DND-41 (cell line): ENCODE results near the gene NBR1.

Source experiments
- ATAC-seq: fragments of 200-7000 bp; cut with Tn5 transposase; 3 replicates; pipeline ENCODE4 v1.9.1; 2021; ENCODE audit warnings: low read depth; ENCODE audit not compliant: insufficient read depth
- DNase-seq: peaks from one replicate; pipeline ENCODE4 v3.0.0-alpha.2; 2020
- H2AFZ ChIP-seq: 2 replicates; pipeline ENCODE4 v1.6.0; 2012; ENCODE audit warnings: low read depth, low read length
- H3K27ac ChIP-seq: 2 replicates; pipeline ENCODE4 v1.5.1; 2012; ENCODE audit warnings: low read length, inconsistent platforms
- H3K27me3 ChIP-seq: fragments of 200-600 bp; sonication (generic); 2 replicates; pipeline ENCODE4 v1.6.0; 2012; ENCODE audit warnings: low read length, mild to moderate bottlenecking, inconsistent platforms; ENCODE audit not compliant: insufficient read depth, poor library complexity
- H3K36me3 ChIP-seq: 2 replicates; pipeline ENCODE4 v1.5.1; 2012; ENCODE audit warnings: low read length, inconsistent platforms; ENCODE audit not compliant: insufficient read depth
- H3K4me1 ChIP-seq: 2 replicates; pipeline ENCODE4 v1.5.1; 2012; ENCODE audit warnings: mild to moderate bottlenecking, low read length; ENCODE audit not compliant: insufficient read depth
- H3K4me2 ChIP-seq: 2 replicates; pipeline ENCODE4 v1.6.0; 2012; ENCODE audit warnings: mild to moderate bottlenecking, moderate library complexity, low read length, inconsistent platforms; ENCODE audit not compliant: insufficient read depth
- H3K4me3 ChIP-seq, 2 experiments: fragments of 200-600 bp in 1 of 2; shearing (Covaris generic) in 1 of 2; 2 replicates each; pipeline ENCODE4 v1.5.1; 2012 to 2016; ENCODE audit warnings: inconsistent platforms in 2 of 2, low read length in 2 of 2, mild to moderate bottlenecking in 2 of 2, low read depth in 1 of 2, moderate library complexity in 1 of 2
- H3K79me2 ChIP-seq: 2 replicates; pipeline ENCODE4 v1.6.0; 2012; ENCODE audit warnings: low read length, inconsistent platforms; ENCODE audit not compliant: insufficient read depth
- H3K9ac ChIP-seq: 2 replicates; pipeline ENCODE4 v1.6.0; 2012; ENCODE audit warnings: low read depth, mild to moderate bottlenecking, inconsistent platforms, low read length, moderate library complexity
- H3K9me3 ChIP-seq: 2 replicates; pipeline ENCODE4 v1.5.1; 2012; ENCODE audit warnings: low read length, moderate library complexity, mild to moderate bottlenecking, inconsistent platforms; ENCODE audit not compliant: insufficient read depth, severe bottlenecking
- H4K20me1 ChIP-seq: 2 replicates; pipeline ENCODE4 v1.6.0; 2012; ENCODE audit warnings: low read length; ENCODE audit not compliant: insufficient read depth
- EZH2 ChIP-seq: IDR thresholded peaks from 3 replicates; pipeline ENCODE4 v1.6.1; 2012; ENCODE audit warnings: borderline replicate concordance, low read depth, mild to moderate bottlenecking, moderate library complexity, low read length, inconsistent platforms; ENCODE audit not compliant: severe bottlenecking
- TF ChIP-seq, protein P1 (sequence below): IDR thresholded peaks from 2 replicates; pipeline ENCODE4 v1.5.1; 2012; ENCODE audit warnings: borderline replicate concordance, low read length, moderate library complexity, mild to moderate bottlenecking; ENCODE audit not compliant: poor library complexity, severe bottlenecking; ENCODE audit errors: extremely low read depth

The NBR1 gene

GRCh38 chr17:43215341-43215740 is 44.3 kb downstream of the NBR1 start:
- Histone ChIP-seq H3K4me1 (peaks cover 30% of the 10 kb centered on the region), H3K4me2 (no peak overlapping the region), H3K36me3 (peaks cover 17% of the 10 kb centered on the region), H4K20me1 (no peaks in the 10 kb centered on the region), H3K79me2 (peaks cover 7% of the 10 kb centered on the region), H3K27me3 (no peaks in the 10 kb centered on the region), H3K9ac (no peak overlapping the region), H3K4me3 (no peak overlapping the region), H2AFZ (no peak overlapping the region), H3K27ac (no peak overlapping the region), H3K9me3 (no peaks in the 10 kb centered on the region)
- ATAC-seq, result no peak
- no peak for DNase-seq
- TF ChIP-seq EZH2, result no peak
- TF ChIP-seq, protein P1, sequence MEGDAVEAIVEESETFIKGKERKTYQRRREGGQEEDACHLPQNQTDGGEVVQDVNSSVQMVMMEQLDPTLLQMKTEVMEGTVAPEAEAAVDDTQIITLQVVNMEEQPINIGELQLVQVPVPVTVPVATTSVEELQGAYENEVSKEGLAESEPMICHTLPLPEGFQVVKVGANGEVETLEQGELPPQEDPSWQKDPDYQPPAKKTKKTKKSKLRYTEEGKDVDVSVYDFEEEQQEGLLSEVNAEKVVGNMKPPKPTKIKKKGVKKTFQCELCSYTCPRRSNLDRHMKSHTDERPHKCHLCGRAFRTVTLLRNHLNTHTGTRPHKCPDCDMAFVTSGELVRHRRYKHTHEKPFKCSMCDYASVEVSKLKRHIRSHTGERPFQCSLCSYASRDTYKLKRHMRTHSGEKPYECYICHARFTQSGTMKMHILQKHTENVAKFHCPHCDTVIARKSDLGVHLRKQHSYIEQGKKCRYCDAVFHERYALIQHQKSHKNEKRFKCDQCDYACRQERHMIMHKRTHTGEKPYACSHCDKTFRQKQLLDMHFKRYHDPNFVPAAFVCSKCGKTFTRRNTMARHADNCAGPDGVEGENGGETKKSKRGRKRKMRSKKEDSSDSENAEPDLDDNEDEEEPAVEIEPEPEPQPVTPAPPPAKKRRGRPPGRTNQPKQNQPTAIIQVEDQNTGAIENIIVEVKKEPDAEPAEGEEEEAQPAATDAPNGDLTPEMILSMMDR, result no peak

DNA sequence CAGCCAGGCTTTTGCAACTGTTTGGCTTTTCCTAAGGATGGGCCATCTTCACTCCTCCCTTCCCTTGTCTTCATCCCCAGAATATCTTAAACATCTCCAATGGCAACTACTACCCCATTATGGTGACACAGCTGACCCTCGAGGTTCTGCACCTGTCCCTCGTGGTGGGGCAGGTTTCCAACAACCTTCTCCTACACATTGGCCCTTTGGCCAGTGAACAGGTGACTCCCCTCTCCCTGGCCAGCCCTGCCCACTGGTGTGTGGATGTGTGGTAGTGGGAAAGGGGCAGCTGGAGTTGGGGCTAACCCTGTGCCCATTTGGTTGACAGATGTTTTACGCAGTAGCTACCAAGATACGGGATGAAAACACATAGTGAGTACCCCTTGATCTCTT is 45.4 kb downstream of the NBR1 start:
- Histone ChIP-seq H3K9me3 (no peaks in the 10 kb centered on the region), H3K36me3 (peaks cover 17% of the 10 kb centered on the region)
- TF ChIP-seq, protein P1, result no peak
- no peak for TF ChIP-seq EZH2

DNA sequence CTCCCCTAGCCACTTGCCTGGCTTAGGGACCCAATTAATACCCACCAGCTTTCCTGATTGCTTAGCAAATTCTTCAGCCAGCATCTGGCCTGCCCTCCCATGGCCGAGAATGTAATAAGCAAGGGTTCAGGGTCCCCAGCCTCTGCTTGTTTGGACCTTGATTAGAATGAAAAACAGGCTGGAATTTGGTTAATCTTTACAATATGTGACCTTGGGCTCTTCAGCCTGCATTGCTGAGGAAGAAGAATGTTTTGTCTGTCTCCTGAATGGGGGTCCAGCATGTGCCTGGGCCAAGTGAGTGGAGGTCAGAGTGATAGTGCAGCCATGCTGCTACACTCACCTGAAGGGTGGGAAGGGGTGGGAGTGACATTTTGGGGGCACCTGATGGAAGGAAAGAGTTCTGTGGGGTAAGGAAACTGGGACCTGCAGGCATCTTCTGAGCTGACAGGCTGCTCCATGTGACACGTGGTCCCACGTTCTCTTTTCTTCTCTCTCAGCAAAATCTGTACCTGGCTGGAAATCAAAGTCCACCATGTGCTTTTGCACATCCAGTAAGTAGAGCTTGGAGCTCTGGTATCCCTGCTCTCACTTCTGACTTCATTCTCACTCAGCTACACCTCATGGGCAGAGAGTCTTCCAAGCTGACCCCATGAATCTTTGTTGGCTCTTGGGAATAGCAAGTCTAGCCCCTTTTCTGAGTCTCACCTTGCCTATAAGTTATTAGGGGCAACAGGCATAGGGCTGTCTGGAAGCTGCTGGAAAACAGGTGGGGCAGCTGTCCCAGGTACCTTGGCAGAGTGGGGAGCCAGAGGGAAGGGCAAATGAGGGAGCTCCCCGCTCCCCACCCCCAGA is 46.0 kb downstream of the NBR1 start:
- Histone ChIP-seq H4K20me1 (no peaks in the 10 kb centered on the region), H3K4me1 (peaks cover 19% of the 10 kb centered on the region), H3K27ac (no peak overlapping the region), H3K79me2 (peaks cover 5% of the 10 kb centered on the region), H2AFZ (no peak overlapping the region), H3K36me3 (peaks cover 17% of the 10 kb centered on the region), H3K4me3 (no peak overlapping the region), H3K9ac (no peak overlapping the region), H3K27me3 (no peaks in the 10 kb centered on the region), H3K4me2 (no peak overlapping the region), H3K9me3 (no peaks in the 10 kb centered on the region)
- no peak for DNase-seq
- no peak for TF ChIP-seq EZH2
- TF ChIP-seq, protein P1, result no peak
- no peak for ATAC-seq

More for the DNA sequence above, 45.4 kb downstream of the NBR1 start:
- peaks cover 7% of the 10 kb centered on the region for H3K79me2 ChIP-seq
- H3K4me3 ChIP-seq, result no peak overlapping the region
- H2AFZ ChIP-seq, result no peak overlapping the region
- H3K27me3 ChIP-seq, result no peaks in the 10 kb centered on the region
- peaks cover 20% of the 10 kb centered on the region for H3K4me1 ChIP-seq
- no peak overlapping the region for H3K4me2 ChIP-seq
- ATAC-seq (no peak), DNase-seq (no peak)
- no peak overlapping the region for H3K9ac ChIP-seq
- no peak overlapping the region for H3K27ac ChIP-seq
- no peaks in the 10 kb centered on the region for H4K20me1 ChIP-seq
